Gastroesophageal sphincter (tissue), 4 donors: Measurements from ENCODE around the gene NOS3. TPM values are rescaled to one million over a fixed set of nuclear protein-coding genes. Genes with fewer than 3 reads are reported as not detected.
"Not testable (repeated sequence)": the region's sequence is repeated elsewhere in the genome, so short reads cannot be mapped to it uniquely, and the experiment has no call there.

Source experiments
- ATAC-seq: fragments of 150-250 bp; one replicate; pipeline ENCODE4 v1.9.1; 2016; ENCODE audit warnings: mild to moderate bottlenecking, moderate library complexity
- H3K27ac ChIP-seq, 4 donors: fragments of 200-600 bp; sonication (generic) in 3 of 4; 1 replicate in 3 of 4; 2 replicates in 1 of 4; pipeline ENCODE4 v1.5.1; 2016 to 2019
- H3K27me3 ChIP-seq: fragments of 200-600 bp; sonication (generic); one replicate; pipeline ENCODE4 v1.5.1; 2019
- H3K36me3 ChIP-seq, 2 donors: fragments of 200-600 bp; sonication (generic); one replicate each; pipeline ENCODE4 v1.5.1; 2019; ENCODE audit warnings: control low read depth in 1 of 2
- H3K4me1 ChIP-seq, 3 donors: fragments of 200-600 bp; sonication (generic); 1 replicate in 2 of 3; 2 replicates in 1 of 3; pipeline ENCODE4 v1.5.1; 2016 to 2019; ENCODE audit warnings: control low read depth in 2 of 3
- H3K4me3 ChIP-seq, 2 donors: fragments of 200-600 bp; sonication (generic); one replicate each; pipeline ENCODE4 v1.5.1; 2019; ENCODE audit warnings: mild to moderate bottlenecking in 1 of 2, moderate library complexity in 1 of 2
- H3K9me3 ChIP-seq, 3 donors: fragments of 200-600 bp; sonication (generic); one replicate each; pipeline ENCODE4 v1.5.1; 2017 to 2019; ENCODE audit warnings: control low read depth in 2 of 3
- CTCF ChIP-seq, 4 experiments: fragments of 200-600 bp in 2 of 4; fragments of 450-650 bp in 2 of 4; sonication (generic) in 1 of 4; IDR thresholded peaks; one replicate each; pipeline ENCODE4 v1.5.1; 2017 to 2019; ENCODE audit warnings: antibody characterized with exemption in 4 of 4, mild to moderate bottlenecking in 2 of 4, moderate library complexity in 2 of 4
- EP300 ChIP-seq: sonication (generic); formaldehyde crosslinking; IDR thresholded peaks from one replicate; pipeline ENCODE4 v1.6.1; 2017; ENCODE audit warnings: antibody characterized with exemption, mild to moderate bottlenecking
- POLR2A ChIP-seq, 2 donors: fragments of 450-650 bp; IDR thresholded peaks; one replicate each; pipeline ENCODE4 v1.6.1; 2017; ENCODE audit warnings: antibody characterized with exemption in 2 of 2, mild to moderate bottlenecking in 2 of 2, moderate library complexity in 1 of 2
- POLR2AphosphoS5 ChIP-seq: sonication (generic); formaldehyde crosslinking; IDR thresholded peaks from one replicate; pipeline ENCODE4 v1.6.1; 2017; ENCODE audit warnings: antibody characterized with exemption
- WGBS, 2 donors: methylation state at CpG; one replicate each; pipeline ENCODE4 v1.1.5; 2018; ENCODE audit warnings: low coverage in 1 of 2; 5-methylcytosine and 5-hydroxymethylcytosine counted together
- total RNA-seq, 4 donors: library from RNA; depleted of rRNA; stranded (reverse); fragments of >200 nt; gene quantifications; one replicate each; pipeline ENCODE4 v1.1.0, GENCODE V29; 2016

The NOS3 gene
- total RNA-seq, 4 donors from 2014 or later = 6.8 to 29.4 (median 13.5) TPM

GRCh38 chr7:151020231-151020630 lies 29.4 kb downstream of the NOS3 start:
- WGBS, 2 donors = 15% methylated on average over 2 of the region's 7 CpGs; no CpG with 5 or more reads in 1 of the 2 donors
- no peak overlapping the region for H3K27ac ChIP-seq
- ATAC-seq = no peak

GRCh38 chr7:151023232-151023631 lies 32.4 kb downstream of the NOS3 start:
- TF ChIP-seq EP300 (no peak), POLR2AphosphoS5 (no peak), CTCF (IDR thresholded peaks at IDR 0.05) (no peak), POLR2A (IDR thresholded peaks at IDR 0.05) (no peak)
- ATAC-seq = no peak
- Histone ChIP-seq H3K9me3 (no peaks in the 10 kb centered on the region), H3K36me3 (no peaks in the 10 kb centered on the region), H3K27ac (no peak overlapping the region), H3K4me3 (no peak overlapping the region), H3K4me1 (peaks cover 0 to 17% (median 10%) of the 10 kb centered on the region in 3 donors), H3K27me3 (peaks cover 48% of the 10 kb centered on the region)
- no CpG with 5 or more reads among the region's 10 CpGs for WGBS, 2 donors

More at GRCh38 chr7:151020231-151020630, 29.4 kb downstream of the NOS3 start:
- Histone ChIP-seq H3K27me3 (peaks cover 78% of the 10 kb centered on the region), H3K36me3 (no peaks in the 10 kb centered on the region), H3K9me3 (no peaks in the 10 kb centered on the region), H3K4me3 (no peak overlapping the region), H3K4me1 (peaks cover 0 to 20% (median 16%) of the 10 kb centered on the region in 3 donors)
- TF ChIP-seq POLR2AphosphoS5 (no peak), POLR2A (IDR thresholded peaks at IDR 0.05) (no peak), EP300 (no peak), CTCF (IDR thresholded peaks at IDR 0.05) (no peak)

GRCh38 chr7:151024435-151025056 lies 33.7 kb downstream of the NOS3 start, which contains the start of gene ATG9B:
Gene ATG9B (minus strand): TSS chr7:151024494. CDS start chr7:151024423, 71 bp downstream.
- Histone ChIP-seq H3K4me1 (peaks cover 0 to 15% (median under 1%) of the 10 kb centered on the region in 3 donors), H3K9me3 (no peaks in the 10 kb centered on the region), H3K27me3 (peaks cover 34% of the 10 kb centered on the region), H3K4me3 (no peak within 1 kb of the TSS), H3K27ac (no peak within 1 kb of the TSS), H3K36me3 (no peaks in the 10 kb centered on the region)
- no peak for ATAC-seq
- 63 to 81% methylated on average over 3 to 4 of the region's 4 CpGs for WGBS, 2 donors
- no peak for TF ChIP-seq CTCF (IDR thresholded peaks at IDR 0.05)
- no peak for TF ChIP-seq POLR2AphosphoS5
- no peak for TF ChIP-seq EP300
- TF ChIP-seq POLR2A (IDR thresholded peaks at IDR 0.05) = no peak

GRCh38 chr7:151025924-151026671 lies 35.3 kb downstream of the NOS3 start:
- Histone ChIP-seq H3K4me1 (peaks cover 0 to 23% (median 4%) of the 10 kb centered on the region in 3 donors), H3K27ac (no peak overlapping the region), H3K9me3 (no peaks in the 10 kb centered on the region), H3K36me3 (peaks cover 0 to under 1% of the 10 kb centered on the region in 2 donors), H3K27me3 (peaks cover 19% of the 10 kb centered on the region), H3K4me3 (no peak overlapping the region)
- WGBS, 2 donors = 82 to 93% methylated on average over 3 of the region's 4 CpGs
- TF ChIP-seq POLR2A (IDR thresholded peaks at IDR 0.05) (no peak), EP300 (no peak)
- no peak for ATAC-seq

- H3K9me3 ChIP-seq, ATAC-seq, H3K36me3 ChIP-seq: not testable (repeated sequence)
- H3K27me3 ChIP-seq = peaks cover 12% of the 10 kb centered on the region
- H3K4me1 ChIP-seq = peaks cover 0 to 23% (median 4%) of the 10 kb centered on the region in 3 donors
- peak overlapping the region in 2 of 4 donors; percentile 84 to 90 for H3K27ac ChIP-seq
- peak overlapping the region in 1 of 2 donors; percentile 73 for H3K4me3 ChIP-seq
- 45 to 51% methylated on average over 14 to 17 of the region's 19 CpGs for WGBS, 2 donors
Measured at GRCh38 chr7:151026771-151027727, 36.2 kb downstream of the NOS3 start.

GRCh38 chr7:151027728-151028130 lies 36.9 kb downstream of the NOS3 start:
- Histone ChIP-seq H3K36me3 (peaks cover 0 to 16% of the 10 kb centered on the region in 2 donors), H3K27me3 (peaks cover 12% of the 10 kb centered on the region), H3K27ac (peak overlapping the region in 3 of 4 donors; percentile 72 to 90 (median 84)), H3K4me1 (peaks cover 0 to 23% (median 4%) of the 10 kb centered on the region in 3 donors), H3K4me3 (peak overlapping the region; percentile 37 to 73)
- WGBS, 2 donors = 16 to 41% methylated on average over 5 to 10 of the region's 16 CpGs
- H3K9me3 ChIP-seq, ATAC-seq: not testable (repeated sequence)
